Ovary (tissue), 3 donors: Measurements from ENCODE around the gene RAB27B.

Experiments used
- EP300 ChIP-seq: sonication (generic); formaldehyde crosslinking; IDR thresholded peaks from one replicate; pipeline ENCODE4 v1.6.1; 2017; ENCODE audit warnings: antibody characterized with exemption
- POLR2A ChIP-seq: fragments of 450-650 bp; IDR thresholded peaks from one replicate; pipeline ENCODE4 v1.6.1; 2017; ENCODE audit warnings: antibody characterized with exemption, mild to moderate bottlenecking, moderate library complexity
- TF ChIP-seq, protein P1 (sequence below), 3 donors: fragments of 450-650 bp in 2 of 3; fragments of 200-600 bp in 1 of 3; IDR thresholded peaks; one replicate each; pipeline versions ENCODE4 v1.5.1 to v1.8.0; 2016 to 2022; ENCODE audit warnings: antibody characterized with exemption in 3 of 3, mild to moderate bottlenecking in 1 of 3
- donor health status: DM: no; HTN: no; CAD: no.

DNA sequence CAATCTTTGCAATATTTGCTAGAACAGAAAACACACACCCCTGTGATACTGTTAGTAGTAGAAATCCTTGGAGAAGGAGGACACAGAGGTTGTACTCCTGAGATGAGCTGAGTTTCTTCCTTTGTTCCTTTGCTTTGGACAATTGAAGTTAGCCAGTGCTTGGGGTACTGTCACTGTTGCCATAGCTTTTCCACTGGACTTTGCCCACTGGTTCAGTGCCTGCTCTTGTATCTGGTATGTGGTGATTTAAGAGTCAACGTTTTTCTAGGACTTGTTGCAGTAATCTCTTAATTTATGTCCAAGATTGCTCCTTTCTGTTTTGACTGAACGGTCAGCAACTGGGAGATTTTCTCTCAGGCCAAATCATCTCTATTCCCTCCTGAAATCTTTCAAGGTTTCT, 26.1 kb upstream of the RAB27B start:
- TF ChIP-seq, protein P1, sequence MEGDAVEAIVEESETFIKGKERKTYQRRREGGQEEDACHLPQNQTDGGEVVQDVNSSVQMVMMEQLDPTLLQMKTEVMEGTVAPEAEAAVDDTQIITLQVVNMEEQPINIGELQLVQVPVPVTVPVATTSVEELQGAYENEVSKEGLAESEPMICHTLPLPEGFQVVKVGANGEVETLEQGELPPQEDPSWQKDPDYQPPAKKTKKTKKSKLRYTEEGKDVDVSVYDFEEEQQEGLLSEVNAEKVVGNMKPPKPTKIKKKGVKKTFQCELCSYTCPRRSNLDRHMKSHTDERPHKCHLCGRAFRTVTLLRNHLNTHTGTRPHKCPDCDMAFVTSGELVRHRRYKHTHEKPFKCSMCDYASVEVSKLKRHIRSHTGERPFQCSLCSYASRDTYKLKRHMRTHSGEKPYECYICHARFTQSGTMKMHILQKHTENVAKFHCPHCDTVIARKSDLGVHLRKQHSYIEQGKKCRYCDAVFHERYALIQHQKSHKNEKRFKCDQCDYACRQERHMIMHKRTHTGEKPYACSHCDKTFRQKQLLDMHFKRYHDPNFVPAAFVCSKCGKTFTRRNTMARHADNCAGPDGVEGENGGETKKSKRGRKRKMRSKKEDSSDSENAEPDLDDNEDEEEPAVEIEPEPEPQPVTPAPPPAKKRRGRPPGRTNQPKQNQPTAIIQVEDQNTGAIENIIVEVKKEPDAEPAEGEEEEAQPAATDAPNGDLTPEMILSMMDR (IDR thresholded peaks at IDR 0.05): no peak
- TF ChIP-seq POLR2A: no peak
- no peak for TF ChIP-seq EP300
